Liver (tissue), 3 donors: Measurements from ENCODE around the gene SIDT2.

Source experiments
- ATF3 ChIP-seq: IDR thresholded peaks from 2 replicates; pipeline ENCODE4 v1.6.1; 2016; ENCODE audit warnings: antibody characterized with exemption
- CTCF ChIP-seq: fragments of 150-350 bp; IDR thresholded peaks from 2 replicates; pipeline ENCODE4 v1.5.1; 2017; ENCODE audit warnings: improper control_type of control experiment, low read depth, low read length; ENCODE audit not compliant: missing input control
- EGR1 ChIP-seq, 2 donors: IDR thresholded peaks; 2 replicates each; pipeline ENCODE4 v1.6.1; 2016 to 2018; ENCODE audit warnings: antibody characterized with exemption in 2 of 2, low read depth in 2 of 2
- HNF4A ChIP-seq, 2 donors: conservative IDR thresholded peaks; 2 replicates each; pipeline ENCODE4 v1.6.1; 2016; ENCODE audit warnings: antibody characterized with exemption in 2 of 2, mild to moderate bottlenecking in 2 of 2
- JUND ChIP-seq, 2 donors: IDR thresholded peaks; 2 replicates each; pipeline ENCODE4 v1.6.1; 2016; ENCODE audit warnings: antibody characterized with exemption in 2 of 2
- REST ChIP-seq: IDR thresholded peaks from 2 replicates; pipeline ENCODE4 v1.6.1; 2016; ENCODE audit warnings: antibody characterized with exemption, mild to moderate bottlenecking
- SP1 ChIP-seq: IDR thresholded peaks from 2 replicates; pipeline ENCODE4 v1.6.1; 2018; ENCODE audit warnings: antibody characterized with exemption, mild to moderate bottlenecking
- donor health status: healthy.
- donor health status: healthy.

GRCh38 chr11:117197516-117198456, 19.2 kb downstream of the SIDT2 start:
- TF ChIP-seq ATF3 (no peak), CTCF (no peak), REST (no peak), JUND (IDR thresholded peaks at IDR 0.05) (no peak), HNF4A (conservative IDR thresholded peaks at IDR 0.05) (no peak), SP1 (no peak), EGR1 (IDR thresholded peaks at IDR 0.05; ENCODE audit: low read depth in 2 of 2) (no peak)
